Stomach (tissue), 9 donors: ENCODE measurements around the gene ANKIB1. TPM values are rescaled to one million over a fixed set of nuclear protein-coding genes. Genes with fewer than 3 reads are reported as not detected.
"Not testable (repeated sequence)": the region's sequence is repeated elsewhere in the genome, so short reads cannot be mapped to it uniquely, and the experiment has no call there.

ENCODE experiments used
- DNase-seq, 2 donors: peaks; one replicate each; pipeline versions ENCODE4 v3.0.0 to v3.0.0-alpha.2; 2013 to 2019
- H3K27ac ChIP-seq, 5 donors: fragments of 200-600 bp in 4 of 5; sonication (generic) in 4 of 5; one replicate each; pipeline ENCODE4 v1.5.1; 2013 to 2019; ENCODE audit warnings: mild to moderate bottlenecking in 1 of 5, moderate library complexity in 1 of 5
- H3K27me3 ChIP-seq, 3 donors: fragments of 200-600 bp; sonication (generic); one replicate each; pipeline ENCODE4 v1.5.1; 2017 to 2019; ENCODE audit warnings: mixed run types in 1 of 3
- H3K36me3 ChIP-seq, 4 donors: fragments of 200-600 bp; sonication (generic); 1 replicate in 3 of 4; 2 replicates in 1 of 4; pipeline ENCODE4 v1.5.1; 2016 to 2019
- H3K4me1 ChIP-seq, 4 donors: fragments of 200-600 bp; sonication (generic); one replicate each; pipeline ENCODE4 v1.5.1; 2016 to 2019
- H3K4me3 ChIP-seq, 4 donors: fragments of 200-600 bp; sonication (generic) in 3 of 4; one replicate each; pipeline ENCODE4 v1.5.1; 2016 to 2019; ENCODE audit warnings: mild to moderate bottlenecking in 1 of 4
- H3K9me3 ChIP-seq, 4 donors: fragments of 200-600 bp; sonication (generic); one replicate each; pipeline ENCODE4 v1.5.1; 2016 to 2019
- CTCF ChIP-seq, 7 experiments: fragments of 450-650 bp in 4 of 7; fragments of 200-600 bp in 3 of 7; sonication (generic) in 3 of 7; IDR thresholded peaks; one replicate each; pipeline ENCODE4 v1.5.1; 2016 to 2019; ENCODE audit warnings: antibody characterized with exemption in 7 of 7, control low read depth in 2 of 7, mild to moderate bottlenecking in 1 of 7
- EP300 ChIP-seq: sonication (generic); formaldehyde crosslinking; IDR thresholded peaks from one replicate; pipeline ENCODE4 v1.6.1; 2017; ENCODE audit warnings: antibody characterized with exemption
- POLR2A ChIP-seq, 4 donors: fragments of 450-650 bp; IDR thresholded peaks; one replicate each; pipeline ENCODE4 v1.6.1; 2016; ENCODE audit warnings: antibody characterized with exemption in 4 of 4, control low read depth in 2 of 4, mild to moderate bottlenecking in 1 of 4, moderate library complexity in 1 of 4
- POLR2AphosphoS5 ChIP-seq, 3 donors: sonication (generic); formaldehyde crosslinking; IDR thresholded peaks; one replicate each; pipeline ENCODE4 v1.6.1; 2016; ENCODE audit warnings: antibody characterized with exemption in 3 of 3
- WGBS, 5 donors: extraction: QIAGEN DNeasy Blood & Tissue Kit in 3 of 5; methylation state at CpG; one replicate each; pipeline versions ENCODE4 v1.1.5 to v1.1.7; 2013 to 2018; 5-methylcytosine and 5-hydroxymethylcytosine counted together
- intact Hi-C: fragments of 100-400 bp; cut with DNase I; formaldehyde crosslinking; loops from one replicate; pipeline ENCODE4 v1.15.1; 2023; ENCODE audit warnings: low total_unique reads
- polyA plus RNA-seq, 3 donors: library from polyadenylated mRNA; stranded (reverse); fragments of 200-250 nt; gene quantifications; one replicate each; pipeline ENCODE4 v1.2.3, GENCODE V29; 2013
- total RNA-seq, 5 donors: library from RNA; depleted of rRNA; stranded (reverse); fragments of >200 nt; gene quantifications; one replicate each; pipeline versions ENCODE4 v1.1.0 to v1.2.3, GENCODE V29; 2014 to 2016
- donor health status: healthy with polysubstance abuse.
- donor health status: Bipolar disorder and iron deficiency.
- donor health status: healthy.

The ANKIB1 gene
- total and polyA plus RNA-seq, 8 donors = 8.3 to 212 (median 36.2) TPM

GRCh38 chr7:92250603-92251002 is 4.8 kb downstream of the ANKIB1 start:
- H3K27ac ChIP-seq = no peak overlapping the region
- intact Hi-C loops = no loop called here
- H3K4me3 ChIP-seq = no peak overlapping the region
- H3K36me3 ChIP-seq = no peaks in the 10 kb centered on the region
- no peaks in the 10 kb centered on the region for H3K9me3 ChIP-seq
- no peak for DNase-seq
- TF ChIP-seq EP300 = no peak
- no peaks in the 10 kb centered on the region for H3K27me3 ChIP-seq
- peaks cover 8 to 42% (median 24%) of the 10 kb centered on the region in 4 donors for H3K4me1 ChIP-seq

- Histone ChIP-seq H3K9me3 (no peaks in the 10 kb centered on the region), H3K4me3 (no peak overlapping the region), H3K27ac (no peak overlapping the region), H3K27me3 (no peaks in the 10 kb centered on the region), H3K4me1 (peaks cover 8 to 42% (median 26%) of the 10 kb centered on the region in 4 donors), H3K36me3 (no peaks in the 10 kb centered on the region)
- TF ChIP-seq CTCF (IDR thresholded peaks at IDR 0.05) (no peak), POLR2AphosphoS5 (IDR thresholded peaks at IDR 0.05) (no peak), EP300 (no peak), POLR2A (IDR thresholded peaks at IDR 0.05) (no peak)
- intact Hi-C loops = no loop called here
- 89 to 100% (median 94%) methylated on average over 1 of the region's 1 CpG for WGBS, 5 donors
- DNase-seq = no peak
Observed at GRCh38 chr7:92251181-92251580, 5.4 kb downstream of the ANKIB1 start.

GRCh38 chr7:92253251-92253650 is 7.5 kb downstream of the ANKIB1 start:
- WGBS, 5 donors = 94 to 100% (median 100%) methylated on average over 1 of the region's 1 CpG

GRCh38 chr7:92254800-92255199 is 9.0 kb downstream of the ANKIB1 start:
- H3K27me3 ChIP-seq, H3K36me3 ChIP-seq, H3K9me3 ChIP-seq, H3K4me3 ChIP-seq, H3K27ac ChIP-seq, DNase-seq, intact Hi-C loops: not testable (repeated sequence)
- 87 to 100% (median 94%) methylated on average over 1 of the region's 1 CpG for WGBS, 5 donors
- H3K4me1 ChIP-seq = peaks cover 0 to 17% (median 6%) of the 10 kb centered on the region in 4 donors

More at GRCh38 chr7:92253251-92253650, 7.5 kb downstream of the ANKIB1 start:
- Histone ChIP-seq H3K4me3 (no peak overlapping the region), H3K27ac (no peak overlapping the region), H3K4me1 (peaks cover 0 to 25% (median 11%) of the 10 kb centered on the region in 4 donors), H3K9me3 (no peaks in the 10 kb centered on the region), H3K27me3 (no peaks in the 10 kb centered on the region), H3K36me3 (no peaks in the 10 kb centered on the region)
- no peak for TF ChIP-seq CTCF (IDR thresholded peaks at IDR 0.05)
- TF ChIP-seq POLR2A (IDR thresholded peaks at IDR 0.05) = no peak
- no peak for TF ChIP-seq POLR2AphosphoS5 (IDR thresholded peaks at IDR 0.05)
- TF ChIP-seq EP300 = no peak
- DNase-seq = no peak
- intact Hi-C loops = no loop called here

GRCh38 chr7:92255308-92255707 is 9.5 kb downstream of the ANKIB1 start:
- intact Hi-C loops = no loop called here
- no peaks in the 10 kb centered on the region for H3K36me3 ChIP-seq
- H3K4me1 ChIP-seq = peaks cover 0 to 17% (median 6%) of the 10 kb centered on the region in 4 donors
- H3K27me3 ChIP-seq = no peaks in the 10 kb centered on the region
- DNase-seq = no peak
- no peak overlapping the region for H3K27ac ChIP-seq
- no peak overlapping the region for H3K4me3 ChIP-seq
- no peaks in the 10 kb centered on the region for H3K9me3 ChIP-seq
- no peak for TF ChIP-seq EP300
- TF ChIP-seq CTCF (IDR thresholded peaks at IDR 0.05) = no peak
- no peak for TF ChIP-seq POLR2A (IDR thresholded peaks at IDR 0.05)
- TF ChIP-seq POLR2AphosphoS5 (IDR thresholded peaks at IDR 0.05) = no peak
- 76 to 88% (median 87%) methylated on average over 4 of the region's 4 CpGs for WGBS, 5 donors
